ELR (cell line): ENCODE measurements around the gene COX7C.
"Not testable (repeated sequence)": the region's sequence is repeated elsewhere in the genome, so short reads cannot be mapped to it uniquely, and the experiment has no call there.

Experiments
- DNase-seq: peaks from one replicate; pipeline ENCODE4 v3.0.0-alpha.2; 2015; ENCODE audit warnings: low read depth

The COX7C gene

GRCh38 chr5:86617756-86618576, at the start of gene COX7C:
TSS of gene COX7C (plus strand) at chr5:86617941. CDS start at chr5:86618056, 115 bp downstream.
- DNase-seq: peak; percentile 97

- not testable (repeated sequence) for DNase-seq
Measured at GRCh38 chr5:86569522-86570426, 48.0 kb upstream of the COX7C start.

- no peak for DNase-seq
Measured at GRCh38 chr5:86570427-86571083, 47.2 kb upstream of the COX7C start.

- DNase-seq: not testable (repeated sequence)
Measured at GRCh38 chr5:86571109-86571508, 46.6 kb upstream of the COX7C start.

- DNase-seq: no peak
Measured at GRCh38 chr5:86572825-86573517, 44.8 kb upstream of the COX7C start.

GRCh38 chr5:86579502-86579901, 38.2 kb upstream of the COX7C start:
- DNase-seq: no peak

- DNase-seq: no peak
Measured at GRCh38 chr5:86596476-86596875, 21.3 kb upstream of the COX7C start.

- DNase-seq: no peak
Measured at GRCh38 chr5:86605881-86606280, 11.9 kb upstream of the COX7C start.

GRCh38 chr5:86613455-86613854, 4.3 kb upstream of the COX7C start:
- DNase-seq: peak; percentile 31

- no peak for DNase-seq
Measured at GRCh38 chr5:86617309-86617755, 409 bp upstream of the COX7C start.

GRCh38 chr5:86623785-86624483, 6.2 kb downstream of the COX7C start:
- DNase-seq: no peak

GRCh38 chr5:86625148-86625547, 7.4 kb downstream of the COX7C start:
- no peak for DNase-seq

GRCh38 chr5:86626149-86626548, 8.4 kb downstream of the COX7C start:
- no peak for DNase-seq

GRCh38 chr5:86631165-86631564, 13.4 kb downstream of the COX7C start:
- no peak for DNase-seq

- DNase-seq: no peak
Measured at GRCh38 chr5:86640998-86641397, 23.3 kb downstream of the COX7C start.

- no peak for DNase-seq
Measured at GRCh38 chr5:86644843-86645242, 27.1 kb downstream of the COX7C start.

- no peak for DNase-seq
Measured at GRCh38 chr5:86645885-86646284, 28.1 kb downstream of the COX7C start.

- DNase-seq: no peak
Measured at GRCh38 chr5:86646671-86647070, 28.9 kb downstream of the COX7C start.

GRCh38 chr5:86649832-86650505, 32.2 kb downstream of the COX7C start:
- no peak for DNase-seq

GRCh38 chr5:86660771-86661170, 43.0 kb downstream of the COX7C start:
- not testable (repeated sequence) for DNase-seq
